Gastroesophageal sphincter (tissue), 3 donors: ENCODE data around the gene TPP2.

Source experiments
- EP300 ChIP-seq: sonication (generic); formaldehyde crosslinking; IDR thresholded peaks from one replicate; pipeline ENCODE4 v1.6.1; 2017; ENCODE audit warnings: antibody characterized with exemption, mild to moderate bottlenecking
- POLR2A ChIP-seq, 2 donors: fragments of 450-650 bp; IDR thresholded peaks; one replicate each; pipeline ENCODE4 v1.6.1; 2017; ENCODE audit warnings: antibody characterized with exemption in 2 of 2, mild to moderate bottlenecking in 2 of 2, moderate library complexity in 1 of 2
- TF ChIP-seq, protein P1 (sequence below), 4 experiments: fragments of 200-600 bp in 2 of 4; fragments of 450-650 bp in 2 of 4; sonication (generic) in 1 of 4; IDR thresholded peaks; one replicate each; pipeline ENCODE4 v1.5.1; 2017 to 2019; ENCODE audit warnings: antibody characterized with exemption in 4 of 4, mild to moderate bottlenecking in 2 of 4, moderate library complexity in 2 of 4

DNA sequence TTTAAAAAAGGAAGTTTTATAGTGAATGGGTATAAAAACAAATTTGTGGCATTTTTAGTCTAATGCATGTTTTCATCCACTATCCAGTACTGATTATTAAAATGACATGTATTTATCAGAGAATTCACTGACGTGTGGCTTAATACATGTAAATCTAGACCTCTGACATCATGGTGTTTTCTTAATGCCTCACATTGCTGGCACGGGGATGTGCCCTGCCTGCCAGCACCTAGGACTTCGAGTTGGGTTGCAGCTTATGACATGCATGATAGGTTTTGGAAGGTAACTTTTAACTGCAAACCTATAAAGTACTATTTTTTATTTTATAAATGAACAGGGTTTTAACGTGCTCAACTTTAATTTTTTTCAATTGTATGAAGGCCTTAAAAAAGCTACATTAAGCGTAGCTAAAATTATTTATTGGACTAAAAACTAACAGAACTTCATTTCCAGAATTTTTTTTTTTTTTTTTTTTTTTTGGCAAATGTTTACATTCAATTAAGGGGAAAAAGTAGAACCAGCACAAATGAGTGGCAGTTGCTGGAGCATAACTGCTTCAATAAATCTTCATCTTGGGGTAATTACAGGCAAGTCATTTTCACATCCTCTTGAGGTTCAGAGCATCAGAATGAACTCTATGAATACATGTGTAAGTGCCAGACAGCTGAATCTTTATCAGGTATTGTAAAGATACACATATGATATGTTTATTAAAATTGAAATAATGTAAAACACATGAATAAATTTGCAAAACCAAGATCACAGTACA, 81.7 kb downstream of the TPP2 start:
- TF ChIP-seq, protein P1, sequence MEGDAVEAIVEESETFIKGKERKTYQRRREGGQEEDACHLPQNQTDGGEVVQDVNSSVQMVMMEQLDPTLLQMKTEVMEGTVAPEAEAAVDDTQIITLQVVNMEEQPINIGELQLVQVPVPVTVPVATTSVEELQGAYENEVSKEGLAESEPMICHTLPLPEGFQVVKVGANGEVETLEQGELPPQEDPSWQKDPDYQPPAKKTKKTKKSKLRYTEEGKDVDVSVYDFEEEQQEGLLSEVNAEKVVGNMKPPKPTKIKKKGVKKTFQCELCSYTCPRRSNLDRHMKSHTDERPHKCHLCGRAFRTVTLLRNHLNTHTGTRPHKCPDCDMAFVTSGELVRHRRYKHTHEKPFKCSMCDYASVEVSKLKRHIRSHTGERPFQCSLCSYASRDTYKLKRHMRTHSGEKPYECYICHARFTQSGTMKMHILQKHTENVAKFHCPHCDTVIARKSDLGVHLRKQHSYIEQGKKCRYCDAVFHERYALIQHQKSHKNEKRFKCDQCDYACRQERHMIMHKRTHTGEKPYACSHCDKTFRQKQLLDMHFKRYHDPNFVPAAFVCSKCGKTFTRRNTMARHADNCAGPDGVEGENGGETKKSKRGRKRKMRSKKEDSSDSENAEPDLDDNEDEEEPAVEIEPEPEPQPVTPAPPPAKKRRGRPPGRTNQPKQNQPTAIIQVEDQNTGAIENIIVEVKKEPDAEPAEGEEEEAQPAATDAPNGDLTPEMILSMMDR (IDR thresholded peaks at IDR 0.05): no peak
- no peak for TF ChIP-seq POLR2A (IDR thresholded peaks at IDR 0.05)
- no peak for TF ChIP-seq EP300
